GM19452 (cell line): ENCODE data around the gene SNAP29.
"Not testable (repeated sequence)": the region's sequence is repeated elsewhere in the genome, so short reads cannot be mapped to it uniquely, and the experiment has no call there.

Experiments
- ATAC-seq: cut with Tn5 transposase; IDR thresholded peaks from one replicate; pipeline ENCODE4 v1.9.1; 2021; ENCODE audit not compliant: unreplicated experiment

Gene SNAP29

DNA sequence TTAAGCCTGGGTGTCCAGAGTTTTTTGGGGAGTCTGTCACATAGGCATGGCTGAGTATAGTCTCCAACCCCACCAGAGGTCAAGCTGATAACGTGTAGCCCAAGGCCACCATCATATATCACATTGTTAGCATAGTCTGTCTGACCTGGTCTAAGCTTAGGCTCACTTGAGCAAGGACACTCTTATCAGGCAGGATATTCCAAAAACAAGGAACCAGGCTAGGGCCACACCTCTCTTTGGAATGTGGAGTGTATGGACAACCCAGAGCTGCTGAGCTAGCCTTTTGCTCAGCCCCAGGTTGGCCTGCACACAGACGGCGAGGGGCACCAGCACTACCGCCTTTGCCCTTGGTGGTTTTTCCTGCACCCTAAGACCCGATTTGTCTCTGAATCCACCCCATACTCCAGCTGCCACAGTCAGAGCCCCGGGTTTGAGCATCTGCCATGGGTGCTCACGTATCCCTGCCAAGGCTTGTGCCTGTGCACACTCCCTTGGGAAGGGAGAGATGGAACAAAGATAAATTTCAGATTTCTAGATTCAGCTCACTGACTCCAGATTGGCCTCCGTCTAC, 7.2 kb downstream of the SNAP29 start:
- no peak for ATAC-seq

DNA sequence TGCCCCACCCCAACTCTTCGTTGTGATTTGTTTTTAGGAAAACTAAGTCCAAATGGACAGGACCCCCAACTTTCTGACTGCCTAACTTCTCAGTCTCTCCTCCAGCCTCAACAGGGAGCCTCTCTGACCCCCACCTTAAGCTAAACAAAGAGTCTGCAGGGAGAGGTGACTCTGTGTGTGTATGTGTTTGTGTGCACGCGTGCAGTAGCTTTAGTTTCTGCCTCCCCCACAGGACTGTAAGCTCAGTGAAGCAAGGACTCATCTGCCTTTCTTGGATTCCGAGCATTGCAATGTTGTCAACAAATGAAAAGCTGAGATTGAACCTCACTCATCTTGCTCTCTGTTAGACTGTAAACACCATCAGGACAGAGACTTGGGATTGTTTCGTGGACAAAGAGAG, 7.9 kb downstream of the SNAP29 start:
- ATAC-seq = no peak

DNA sequence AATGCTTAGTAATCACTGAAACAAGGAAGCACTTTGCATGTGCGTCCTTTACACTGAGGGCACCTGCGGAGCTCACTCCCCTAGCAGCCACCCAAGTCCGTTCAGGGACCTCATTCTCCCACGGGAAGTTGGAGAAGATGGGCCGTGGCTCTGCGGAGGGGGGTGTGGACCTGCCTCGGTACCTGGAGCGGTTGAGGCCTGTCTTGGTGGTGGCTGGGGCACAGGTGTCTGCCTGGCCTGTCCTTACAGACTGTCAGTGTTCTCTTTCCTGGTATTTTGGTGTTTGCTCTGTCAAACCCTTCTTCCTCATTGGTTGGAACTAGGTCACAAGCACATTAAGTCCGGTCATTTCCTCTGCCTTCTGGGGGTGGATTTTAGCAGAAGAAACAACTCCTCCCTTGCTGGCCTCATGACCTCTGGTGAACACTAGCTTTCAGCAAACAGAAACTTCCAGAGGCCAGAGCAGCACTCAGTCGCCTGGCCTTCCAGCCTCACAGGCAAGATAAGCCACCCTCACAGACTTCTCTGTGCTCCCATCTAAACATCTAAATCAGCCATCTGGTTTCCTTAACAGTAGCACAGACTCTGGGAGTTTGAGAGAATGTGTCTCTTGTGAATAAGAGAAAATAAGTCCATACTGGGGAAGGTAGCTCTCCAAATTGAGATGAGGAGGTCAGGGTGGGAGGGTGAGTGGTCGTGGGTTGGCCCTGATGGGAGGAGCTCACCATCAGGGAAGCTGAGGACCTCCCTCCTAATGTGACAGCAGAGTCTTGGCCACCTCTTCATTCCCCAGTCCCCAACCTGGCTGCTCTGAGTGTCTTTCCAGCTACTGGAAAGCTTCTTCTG, 8.6 kb downstream of the SNAP29 start:
- ATAC-seq = no peak

DNA sequence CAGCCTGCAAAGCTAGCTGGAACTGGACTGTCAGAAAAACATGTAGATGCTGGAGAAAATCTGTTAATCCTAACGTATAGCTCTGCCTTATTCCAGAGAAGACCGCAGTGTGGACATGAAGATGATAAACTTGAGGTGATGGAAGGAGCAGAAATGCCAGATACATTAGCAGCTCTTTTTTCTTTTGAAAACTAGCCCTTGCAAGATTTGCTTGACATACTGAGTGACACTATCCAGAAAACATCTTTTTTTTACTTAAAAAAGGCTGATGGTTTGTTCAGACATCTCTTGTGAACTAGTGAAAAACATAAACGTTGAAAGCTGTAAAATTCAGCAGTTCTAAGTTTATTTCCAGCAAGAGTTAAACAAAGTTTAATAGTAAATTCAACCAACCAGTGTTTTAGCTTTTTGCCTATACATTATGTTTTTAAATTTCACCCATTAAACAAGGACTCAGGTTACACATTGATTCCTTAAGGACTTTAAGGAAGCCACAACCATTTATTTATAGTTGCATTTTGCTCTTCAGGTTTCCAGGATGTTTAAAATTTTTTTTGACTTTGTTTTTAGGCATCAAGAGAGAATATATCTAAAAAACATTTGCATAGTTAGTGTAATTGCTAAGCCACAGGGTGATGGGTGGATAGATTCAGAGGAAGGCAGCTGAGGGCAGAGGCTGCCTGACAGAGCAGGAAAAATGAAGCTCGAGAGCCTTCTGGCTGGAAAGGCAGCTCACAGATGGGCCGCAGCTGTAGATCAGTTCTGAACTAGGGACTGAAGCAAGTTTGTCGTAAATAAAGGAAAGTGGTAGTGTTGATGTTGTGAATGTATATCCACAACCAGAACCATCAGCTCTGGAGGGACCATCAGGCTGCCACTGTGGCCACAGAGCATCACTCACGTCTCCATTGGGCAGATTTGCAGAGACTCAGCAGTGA, 9.5 kb downstream of the SNAP29 start:
- no peak for ATAC-seq

DNA sequence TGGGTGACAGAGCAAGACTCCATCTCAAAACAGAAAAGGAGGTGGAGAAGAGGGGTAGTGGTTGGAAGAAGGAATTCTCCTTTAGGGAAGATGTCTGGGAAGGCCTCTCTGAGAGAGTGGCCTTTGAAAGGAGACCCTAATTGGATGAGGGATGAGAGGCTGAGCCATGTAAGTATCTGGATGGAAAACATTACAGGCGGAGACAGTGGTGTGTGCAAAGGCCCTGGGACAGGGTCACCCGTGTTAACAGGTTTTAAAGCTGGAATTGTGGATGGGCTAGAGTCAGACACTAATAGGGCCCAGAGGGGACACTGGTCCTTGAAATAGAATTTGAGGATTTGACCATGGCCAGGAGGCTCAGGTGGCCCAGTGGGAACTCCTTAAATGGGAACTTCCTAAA, 10.4 kb downstream of the SNAP29 start:
- no peak for ATAC-seq

DNA sequence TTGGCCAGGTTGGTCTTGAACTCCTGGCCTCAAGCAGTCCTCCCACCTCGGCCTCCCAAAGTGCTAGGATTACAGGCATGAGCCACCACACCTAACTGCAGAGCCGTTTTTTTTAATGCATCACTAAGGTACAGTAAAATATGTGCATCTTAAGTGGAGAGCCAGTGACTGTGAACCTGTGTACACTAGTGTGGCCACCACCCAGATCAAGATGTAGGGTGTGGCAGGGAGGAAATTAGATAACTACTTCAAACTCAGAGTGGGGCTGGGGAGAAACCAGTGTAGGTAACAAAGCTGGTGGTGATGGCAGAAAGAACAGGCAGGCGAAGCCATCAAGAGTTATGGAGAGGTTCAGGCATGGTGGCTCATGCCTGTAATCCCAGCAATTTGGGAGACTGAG, 14.4 kb downstream of the SNAP29 start:
- ATAC-seq = no peak

DNA sequence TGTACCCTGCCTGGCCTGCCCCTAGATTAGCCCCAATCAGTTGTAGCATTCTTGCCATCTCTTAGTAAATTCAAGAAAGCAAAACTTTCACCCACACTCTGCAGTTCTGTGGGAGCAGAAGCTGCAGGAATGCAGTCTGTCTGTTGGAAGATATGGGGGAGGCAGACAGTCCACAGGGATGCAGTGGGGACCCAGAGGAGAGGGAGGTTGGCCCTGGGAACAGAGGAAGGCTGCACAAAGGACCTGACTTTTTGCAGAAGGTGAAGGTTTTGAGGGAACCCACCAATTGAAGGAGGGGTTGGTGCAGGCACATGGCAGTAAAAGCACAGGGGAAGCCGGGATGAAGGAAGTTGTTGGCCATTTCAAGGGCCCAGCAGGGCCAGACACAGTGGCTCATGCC, 16.5 kb downstream of the SNAP29 start:
- ATAC-seq = no peak

DNA sequence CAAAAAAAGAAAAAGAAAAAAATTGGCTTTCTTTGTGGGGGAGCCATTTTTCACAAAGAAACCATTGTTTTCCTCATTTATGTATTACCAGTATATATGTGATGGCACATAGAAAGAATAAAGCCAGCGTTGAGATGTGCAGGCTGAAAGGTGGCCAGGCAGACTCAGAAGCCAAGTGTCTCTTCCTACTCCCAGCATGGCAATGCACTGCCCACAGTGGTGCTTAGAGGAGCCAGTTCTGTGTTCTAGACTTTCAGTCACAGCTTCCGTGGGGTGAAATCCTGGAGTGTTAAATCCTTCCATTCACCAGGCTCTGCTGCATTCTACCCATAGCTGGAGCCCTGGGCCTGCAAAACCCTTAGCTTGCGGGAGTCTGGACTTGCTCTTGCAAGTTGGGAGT, 18.9 kb downstream of the SNAP29 start:
- no peak for ATAC-seq

DNA sequence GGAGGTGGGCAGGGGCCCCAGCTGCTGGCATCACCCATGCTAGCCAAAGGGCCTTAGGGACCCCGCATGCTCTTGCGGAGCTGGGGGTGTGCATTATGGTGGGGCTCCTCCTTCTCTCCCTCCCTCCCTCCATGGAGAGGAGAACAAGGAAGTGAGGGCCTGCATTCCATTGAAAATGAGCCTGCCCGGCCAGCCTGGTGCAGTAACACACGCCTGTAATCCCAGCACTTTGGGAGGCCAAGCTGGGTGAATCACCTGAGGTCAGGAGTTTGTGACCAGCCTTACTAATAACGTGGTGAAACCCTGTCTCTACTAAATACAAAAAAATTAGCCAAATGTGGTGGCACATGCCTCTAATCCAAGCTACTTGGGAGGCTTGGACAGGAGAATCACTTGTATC, 22.4 kb downstream of the SNAP29 start:
- ATAC-seq = no peak

DNA sequence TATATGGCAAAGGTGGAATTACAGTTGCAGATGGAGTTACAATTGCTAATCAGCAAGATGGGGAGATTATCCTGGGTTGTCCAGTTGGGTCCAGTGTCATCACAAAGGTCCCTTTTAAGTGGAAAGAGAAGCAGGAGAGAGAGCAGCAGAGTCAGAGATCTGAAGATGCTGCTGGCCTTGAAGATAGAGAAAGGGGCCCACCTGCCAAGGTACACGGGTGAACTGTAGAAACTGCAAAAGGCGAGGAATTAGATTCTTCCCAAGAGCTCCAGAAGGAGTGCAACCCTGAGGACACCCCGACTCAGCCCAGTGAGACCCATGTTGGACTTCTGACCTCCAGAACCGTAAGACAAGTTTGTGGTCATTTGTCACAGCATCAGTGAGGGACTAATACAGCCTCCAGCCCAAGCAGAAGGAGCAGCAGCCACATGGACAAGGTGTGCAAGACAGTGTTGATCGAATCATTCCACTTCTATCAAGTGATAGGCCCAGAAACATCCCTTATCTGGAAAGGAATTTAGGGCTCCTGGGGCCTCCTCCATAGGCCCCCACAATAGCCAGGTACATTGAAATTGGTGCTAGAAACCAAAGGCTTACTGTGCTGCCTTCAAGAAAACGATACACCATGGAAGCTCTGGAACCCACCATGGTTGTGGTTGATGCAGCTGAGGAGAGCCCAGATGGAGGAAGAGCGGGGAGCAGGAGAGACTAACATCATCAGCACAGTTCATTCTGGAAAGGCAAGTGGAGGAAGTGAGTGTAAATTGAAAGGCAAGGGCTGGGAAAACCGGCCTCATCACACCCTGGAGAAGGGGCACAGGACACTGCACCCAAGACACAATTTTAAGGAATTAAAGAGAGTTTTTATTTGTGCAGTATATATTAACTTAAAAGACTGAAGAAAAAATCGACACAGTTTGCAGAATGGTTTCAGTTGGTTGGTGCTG, 23.3 kb downstream of the SNAP29 start:
- no peak for ATAC-seq

DNA sequence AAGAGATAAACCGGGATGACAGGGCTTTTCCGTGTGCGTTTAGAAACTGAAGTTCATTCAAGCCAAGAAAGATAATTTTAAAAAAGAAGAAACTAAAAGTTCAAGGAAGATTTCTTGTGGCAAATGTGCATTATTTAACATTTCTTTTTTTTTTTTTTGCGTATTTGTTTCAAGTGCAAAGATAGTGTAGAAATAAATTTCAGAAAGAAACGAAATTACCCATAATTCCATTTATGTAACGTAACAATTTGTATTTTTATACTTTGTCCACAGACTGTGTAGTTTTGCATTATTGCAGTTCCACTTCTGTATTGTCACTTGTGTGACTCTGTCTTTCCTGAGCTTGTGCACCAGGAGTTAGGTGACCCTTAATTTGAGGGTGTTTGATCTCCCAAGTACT, 24.0 kb downstream of the SNAP29 start:
- no peak for ATAC-seq

DNA sequence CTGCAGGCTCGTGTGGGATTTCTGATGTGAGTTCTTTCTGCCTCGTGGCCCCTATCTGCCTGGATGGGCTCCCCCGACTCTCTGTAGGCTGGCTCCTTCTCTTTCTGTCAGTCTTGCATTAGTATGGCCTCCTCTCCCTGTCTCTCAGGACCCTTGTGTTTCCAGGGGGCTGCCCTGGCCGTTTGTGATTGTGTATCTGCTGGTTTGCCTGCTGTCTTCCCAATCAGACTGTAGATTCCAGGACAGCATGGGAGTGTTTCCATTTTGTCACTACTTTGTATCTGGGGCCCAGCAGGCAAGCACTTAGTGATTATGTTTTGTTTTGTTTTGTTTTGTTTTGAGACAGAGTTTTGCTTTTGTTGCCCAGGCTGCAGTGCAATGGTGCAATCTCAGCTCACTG, 25.6 kb downstream of the SNAP29 start:
- ATAC-seq = no peak

DNA sequence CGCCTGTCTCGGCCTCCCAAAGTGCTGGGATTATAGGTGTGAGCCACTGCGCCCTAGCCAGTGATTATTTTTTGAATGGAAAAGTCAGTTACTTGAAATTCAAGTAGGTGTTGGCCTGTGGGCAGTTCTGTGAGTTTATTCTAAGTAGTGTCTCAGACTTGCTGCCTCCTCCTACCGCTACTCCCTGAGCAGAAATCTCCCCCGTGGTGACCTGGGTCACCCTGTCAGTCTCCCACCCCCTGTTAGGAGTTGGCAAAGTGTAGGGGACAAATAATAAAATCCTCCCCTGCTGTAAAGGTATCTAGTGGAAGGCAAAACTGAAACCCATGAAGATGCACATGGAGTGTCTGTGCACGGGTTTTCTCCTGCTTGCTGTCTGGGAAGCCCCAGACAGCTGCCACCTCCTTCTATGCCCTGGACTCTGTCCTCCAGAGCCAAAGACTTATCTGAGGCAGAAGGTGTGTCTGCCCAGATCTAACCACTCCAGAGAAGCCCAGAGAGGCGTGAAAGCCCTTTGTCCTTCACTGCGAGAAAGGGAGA, 26.3 kb downstream of the SNAP29 start:
- no peak for ATAC-seq

DNA sequence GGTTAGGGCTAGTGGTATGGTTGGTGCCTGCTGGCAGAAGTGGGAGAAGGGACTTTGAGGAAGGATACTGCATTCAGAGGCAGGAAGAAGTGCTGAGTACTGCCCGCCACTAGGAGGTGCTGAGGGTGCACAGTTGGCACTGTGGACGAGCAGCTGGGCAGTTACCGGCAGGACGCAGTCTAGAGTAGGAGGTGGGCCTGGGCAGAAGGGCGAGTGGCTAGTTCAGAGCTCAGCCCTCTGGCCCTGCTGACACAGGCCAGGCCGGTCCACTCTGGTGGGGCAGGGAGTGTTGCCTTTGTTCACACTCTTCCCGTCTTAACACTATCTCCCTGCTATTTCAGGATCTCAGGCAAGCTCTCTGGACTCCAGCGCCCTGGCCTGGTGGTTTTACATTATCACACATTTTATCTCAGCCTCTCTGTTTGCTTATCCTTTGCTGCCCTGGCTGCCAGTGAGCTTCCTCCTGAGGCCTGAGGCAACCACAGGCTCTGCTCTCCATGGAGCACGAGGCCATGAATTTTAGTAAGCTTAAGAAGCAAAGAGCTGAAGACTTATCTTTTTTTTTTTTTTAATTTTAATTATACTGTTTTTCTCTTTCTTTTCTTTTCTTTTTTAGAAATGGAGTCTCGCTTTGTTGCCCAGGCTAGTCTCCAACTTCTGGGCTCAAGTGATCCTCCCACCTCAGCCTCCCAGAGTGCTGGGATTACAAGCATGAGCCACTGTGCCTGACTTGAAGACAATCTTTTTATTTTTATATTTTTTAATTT, 26.9 kb downstream of the SNAP29 start:
- no peak for ATAC-seq

DNA sequence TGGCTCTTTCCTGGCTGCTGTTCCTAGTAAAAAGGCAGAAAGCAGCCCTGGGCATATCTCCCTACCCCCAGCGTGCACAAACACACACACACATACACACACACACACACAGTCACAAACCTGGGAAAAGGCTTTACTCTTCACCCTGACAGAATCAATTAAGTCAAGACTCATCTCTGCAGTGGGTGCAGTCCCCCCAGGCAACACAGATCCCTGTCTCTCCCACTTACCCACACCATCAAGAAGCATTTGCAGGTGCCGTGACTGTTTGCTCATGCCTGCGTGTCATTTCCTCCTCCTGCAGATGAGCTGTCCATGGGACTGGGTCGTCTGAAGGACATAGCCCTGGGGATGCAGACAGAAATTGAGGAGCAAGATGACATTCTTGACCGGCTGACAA, 28.6 kb downstream of the SNAP29 start:
- ATAC-seq = no peak

DNA sequence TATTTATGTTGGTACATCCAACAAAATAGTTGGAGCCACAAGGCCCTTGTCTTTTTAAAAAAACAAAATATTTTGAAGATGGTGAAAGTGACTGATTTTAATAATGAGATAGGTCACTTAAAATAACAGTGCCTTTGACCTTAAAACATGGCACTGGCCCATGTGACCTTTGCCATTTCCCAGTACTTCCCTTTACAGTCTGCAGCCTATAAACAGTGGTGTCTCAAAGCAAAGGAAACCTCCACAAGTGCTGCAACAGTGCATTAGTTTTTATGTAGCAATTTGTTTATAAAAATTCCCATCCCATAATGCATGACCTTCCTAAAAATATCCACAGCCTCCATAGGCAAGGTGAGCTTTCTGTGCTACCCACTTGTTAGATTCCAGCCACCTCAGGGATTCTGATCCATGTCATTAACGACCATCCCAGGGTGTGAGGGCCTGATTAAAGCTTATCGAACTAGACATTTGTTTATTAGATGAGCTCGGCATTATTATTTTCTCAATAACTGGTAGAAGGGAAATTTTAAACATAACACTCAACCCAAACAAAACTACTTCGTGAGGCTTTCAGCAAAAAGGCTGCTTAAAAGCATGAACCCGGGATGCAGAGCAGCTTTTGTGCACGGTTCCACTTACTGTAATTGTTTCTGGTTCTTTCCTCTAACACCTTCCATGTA, 30.4 kb downstream of the SNAP29 start:
- ATAC-seq = no peak

DNA sequence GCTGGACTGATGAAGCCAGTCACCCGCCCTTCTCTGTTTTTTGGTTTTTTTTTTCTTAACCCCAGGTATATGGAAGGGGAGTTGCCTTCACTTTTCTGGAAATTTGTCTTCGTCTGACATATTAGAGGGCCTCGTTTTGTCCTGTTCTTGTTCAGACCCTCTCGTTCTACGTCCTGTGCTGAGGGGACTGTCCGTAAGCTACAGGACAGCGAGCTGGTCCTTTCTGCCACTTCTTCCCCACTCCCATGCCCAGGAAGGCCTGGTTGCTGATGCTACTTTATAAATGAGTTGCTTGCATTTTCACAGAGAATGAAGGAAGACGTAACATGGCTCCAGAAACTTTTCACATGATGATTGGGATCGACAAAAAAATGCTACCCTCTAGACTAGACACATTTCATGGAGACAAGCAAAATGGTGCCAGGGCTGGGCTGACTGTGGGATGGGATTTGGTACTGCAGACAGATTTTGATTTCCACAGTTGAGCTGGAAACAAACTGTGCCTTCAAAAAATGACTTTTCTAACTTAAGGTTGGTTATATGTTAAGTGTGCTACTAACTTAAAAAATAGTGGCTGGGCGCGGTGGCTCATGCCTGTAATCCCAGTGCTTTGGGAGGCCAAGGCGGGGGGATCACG, 31.2 kb downstream of the SNAP29 start:
- ATAC-seq = no peak

DNA sequence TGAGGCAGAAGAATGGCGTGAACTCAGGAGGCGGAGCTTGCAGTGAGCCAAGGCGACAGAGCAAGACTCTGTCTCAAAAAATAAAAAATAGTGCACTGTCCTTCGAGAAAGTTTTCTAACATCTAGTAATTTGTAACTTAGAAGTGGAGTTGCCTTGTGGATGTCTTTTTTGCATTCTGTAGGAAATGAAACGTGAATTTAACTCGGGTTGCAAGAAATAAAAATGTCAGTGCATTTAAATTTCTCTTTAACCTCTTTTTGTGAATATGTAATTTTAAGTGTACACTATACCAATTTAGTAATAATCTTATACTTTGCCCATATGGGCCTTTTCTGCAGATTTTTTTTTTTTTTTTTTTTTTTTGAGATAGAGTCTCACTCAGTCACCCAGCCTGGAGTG, 32.2 kb downstream of the SNAP29 start:
- ATAC-seq = no peak

DNA sequence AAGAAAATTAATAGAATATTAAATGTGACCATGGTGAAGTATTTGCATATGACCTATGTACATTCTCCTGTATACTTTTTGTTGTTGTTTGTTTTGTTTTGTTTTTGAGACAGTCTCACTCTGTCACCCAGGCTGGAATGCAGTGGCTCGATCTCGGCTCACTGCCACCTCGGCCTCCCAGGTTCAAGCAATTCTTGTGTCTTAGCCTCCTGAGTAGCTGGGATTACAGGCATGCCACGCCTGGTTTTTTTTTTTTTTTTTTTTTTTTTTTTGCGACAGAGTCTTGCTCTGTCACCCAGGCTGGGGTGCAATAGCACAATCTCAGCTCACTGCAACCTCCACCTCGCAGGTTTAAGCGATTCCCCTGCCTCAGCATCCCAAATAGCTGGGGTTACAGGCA, 38.9 kb downstream of the SNAP29 start:
- not testable (repeated sequence) for ATAC-seq
